DOHH2 (cell line): ENCODE measurements around the gene NUDT3.

ENCODE experiments used
- CTCF ChIP-seq: fragments of 200-600 bp; sonication (generic); IDR thresholded peaks from one replicate; pipeline ENCODE4 v1.5.1; 2014; ENCODE audit warnings: antibody characterized with exemption, mild to moderate bottlenecking, low read depth, low read length; ENCODE audit not compliant: poor library complexity, severe bottlenecking
- EZH2phosphoT487 ChIP-seq: fragments of 200-600 bp; sonication (generic); IDR thresholded peaks from 2 replicates; pipeline ENCODE4 v1.6.1; 2017; ENCODE audit warnings: borderline replicate concordance, mild to moderate bottlenecking, antibody characterized with exemption, low read length, moderate library complexity, mixed read lengths

- TF ChIP-seq CTCF (no peak), EZH2phosphoT487 (no peak)
Observed at GRCh38 chr6:34375833-34376232, 16.6 kb downstream of the NUDT3 start.
